Measurements from ENCODE around the gene RASAL1. TPM values are rescaled to one million over a fixed set of nuclear protein-coding genes. Genes with fewer than 3 reads are reported as not detected.

RASAL1 gene
- total and polyA plus RNA-seq, 7 donors = 0.89 TPM; not detected in 6

- DNase-seq = no peak
- WGBS, 3 donors = 45 to 58% (median 48%) methylated on average over 6 of the region's 6 CpGs
- intact Hi-C loops (cut with DNase I) = no loop called here
- Histone ChIP-seq H3K27me3 (ENCODE audit: insufficient read depth in 3 of 3, low read length in 2 of 3) (peaks cover 0 to 56% (median 8%) of the 10 kb centered on the region in 3 donors), H3K4me3 (no peak overlapping the region), H3K4me1 (no peaks in the 10 kb centered on the region), H3K9me3 (no peaks in the 10 kb centered on the region), H3K36me3 (ENCODE audit: insufficient read depth in 1 of 2, low read depth in 1 of 2) (no peaks in the 10 kb centered on the region), H3K27ac (no peak overlapping the region)
- TF ChIP-seq CTCF (IDR thresholded peaks at IDR 0.05) = no peak
- ATAC-seq = no peak
These were observed 1.0 kb downstream of the RASAL1 start for GRCh38 chr12:113134521-113134951.

- WGBS, 3 donors = 53 to 68% (median 63%) methylated on average over 2 of the region's 2 CpGs
- H3K27me3 ChIP-seq (ENCODE audit: insufficient read depth in 3 of 3, low read length in 2 of 3) = peaks cover 0 to 56% (median 10%) of the 10 kb centered on the region in 3 donors
- H3K36me3 ChIP-seq (ENCODE audit: insufficient read depth in 1 of 2, low read depth in 1 of 2) = no peaks in the 10 kb centered on the region
- ATAC-seq (no peak), DNase-seq (no peak)
- no peak overlapping the region for H3K4me3 ChIP-seq
- no peak overlapping the region for H3K27ac ChIP-seq
- intact Hi-C loops (cut with DNase I) = no loop called here
- no peaks in the 10 kb centered on the region for H3K9me3 ChIP-seq
- no peak for TF ChIP-seq CTCF (IDR thresholded peaks at IDR 0.05)
- H3K4me1 ChIP-seq = no peaks in the 10 kb centered on the region
These were observed 1.5 kb downstream of the RASAL1 start for GRCh38 chr12:113134071-113134470.

GRCh38 chr12:113133666-113134065, 1.9 kb downstream of the RASAL1 start:
- DNase-seq = no peak
- Histone ChIP-seq H3K36me3 (ENCODE audit: insufficient read depth in 1 of 2, low read depth in 1 of 2) (no peaks in the 10 kb centered on the region), H3K4me1 (no peaks in the 10 kb centered on the region), H3K4me3 (no peak overlapping the region), H3K9me3 (no peaks in the 10 kb centered on the region), H3K27me3 (ENCODE audit: insufficient read depth in 3 of 3, low read length in 2 of 3) (peaks cover 0 to 56% (median 10%) of the 10 kb centered on the region in 3 donors), H3K27ac (no peak overlapping the region)
- 52 to 69% (median 59%) methylated on average over 3 of the region's 3 CpGs for WGBS, 3 donors
- TF ChIP-seq CTCF (IDR thresholded peaks at IDR 0.05) = no peak
- no peak for ATAC-seq
- intact Hi-C loops (cut with DNase I) = no loop called here

GRCh38 chr12:113133036-113133435, 2.5 kb downstream of the RASAL1 start:
- H3K4me1 ChIP-seq = no peaks in the 10 kb centered on the region
- ATAC-seq (no peak), DNase-seq (no peak)
- H3K27me3 ChIP-seq (ENCODE audit: insufficient read depth in 3 of 3, low read length in 2 of 3) = peaks cover 0 to 56% (median 10%) of the 10 kb centered on the region in 3 donors
- H3K4me3 ChIP-seq = no peak overlapping the region
- no peaks in the 10 kb centered on the region for H3K9me3 ChIP-seq
- 54 to 63% (median 63%) methylated on average over 6 of the region's 6 CpGs for WGBS, 3 donors
- TF ChIP-seq CTCF (IDR thresholded peaks at IDR 0.05) = no peak
- H3K27ac ChIP-seq = no peak overlapping the region
- intact Hi-C loops (cut with DNase I) = no loop called here
- no peaks in the 10 kb centered on the region for H3K36me3 ChIP-seq (ENCODE audit: insufficient read depth in 1 of 2, low read depth in 1 of 2)

- Histone ChIP-seq H3K4me3 (no peak overlapping the region), H3K4me1 (no peaks in the 10 kb centered on the region), H3K27me3 (ENCODE audit: insufficient read depth in 3 of 3, low read length in 2 of 3) (peaks cover 0 to 53% (median 10%) of the 10 kb centered on the region in 3 donors), H3K27ac (no peak overlapping the region), H3K9me3 (no peaks in the 10 kb centered on the region), H3K36me3 (ENCODE audit: insufficient read depth in 1 of 2, low read depth in 1 of 2) (no peaks in the 10 kb centered on the region)
- no peak for TF ChIP-seq CTCF (IDR thresholded peaks at IDR 0.05)
- intact Hi-C loops (cut with DNase I) = no loop called here
- DNase-seq = no peak
- 59 to 69% (median 69%) methylated on average over 1 of the region's 1 CpG for WGBS, 3 donors
- no peak for ATAC-seq
These were observed 4.0 kb downstream of the RASAL1 start for GRCh38 chr12:113131556-113131955.

Measured in psoas muscle (tissue), 8 donors.